Loucy (cell line): ENCODE measurements around the gene AMN.

ENCODE experiments used
- EZH2phosphoT487 ChIP-seq: fragments of 200-600 bp; IDR thresholded peaks from 2 replicates; pipeline ENCODE4 v1.6.1; 2018; ENCODE audit warnings: antibody characterized with exemption, mild to moderate bottlenecking, moderate library complexity, borderline replicate concordance
- TF ChIP-seq, protein P1 (sequence below): fragments of 200-600 bp; sonication (generic); conservative IDR thresholded peaks from 2 replicates; pipeline ENCODE4 v1.5.1; 2014; ENCODE audit warnings: mild to moderate bottlenecking, antibody characterized with exemption, low read length

DNA sequence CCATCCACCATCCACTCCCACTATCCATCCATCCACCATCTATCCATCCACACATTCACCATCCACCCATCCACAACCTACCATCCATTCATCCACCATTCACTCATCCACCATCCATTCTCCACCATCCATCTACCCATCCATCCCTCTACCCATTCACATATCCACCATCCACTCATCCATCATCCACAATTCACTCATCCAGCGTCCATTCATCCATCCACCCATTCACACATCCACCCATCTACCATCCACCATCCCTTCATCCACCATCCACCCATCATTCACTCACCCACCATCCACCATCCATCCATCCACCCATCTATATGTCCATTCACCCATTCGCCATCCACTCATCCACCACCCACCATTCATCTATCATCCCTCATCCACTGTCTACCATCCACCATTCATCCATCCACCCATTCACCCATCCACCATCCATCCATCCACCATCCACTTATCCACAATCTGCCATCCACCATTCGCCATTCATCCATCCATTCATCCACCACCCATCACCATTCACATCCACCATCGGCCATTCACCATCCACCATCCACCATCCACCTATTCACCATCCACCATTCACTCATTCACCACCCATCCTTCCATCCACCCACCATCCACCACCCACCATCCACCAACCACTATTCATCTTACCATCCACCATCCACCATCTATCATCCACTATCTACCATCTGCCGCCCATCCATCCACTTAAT is 2.0 kb upstream of the AMN start:
- TF ChIP-seq EZH2phosphoT487 = no peak
- TF ChIP-seq, protein P1, sequence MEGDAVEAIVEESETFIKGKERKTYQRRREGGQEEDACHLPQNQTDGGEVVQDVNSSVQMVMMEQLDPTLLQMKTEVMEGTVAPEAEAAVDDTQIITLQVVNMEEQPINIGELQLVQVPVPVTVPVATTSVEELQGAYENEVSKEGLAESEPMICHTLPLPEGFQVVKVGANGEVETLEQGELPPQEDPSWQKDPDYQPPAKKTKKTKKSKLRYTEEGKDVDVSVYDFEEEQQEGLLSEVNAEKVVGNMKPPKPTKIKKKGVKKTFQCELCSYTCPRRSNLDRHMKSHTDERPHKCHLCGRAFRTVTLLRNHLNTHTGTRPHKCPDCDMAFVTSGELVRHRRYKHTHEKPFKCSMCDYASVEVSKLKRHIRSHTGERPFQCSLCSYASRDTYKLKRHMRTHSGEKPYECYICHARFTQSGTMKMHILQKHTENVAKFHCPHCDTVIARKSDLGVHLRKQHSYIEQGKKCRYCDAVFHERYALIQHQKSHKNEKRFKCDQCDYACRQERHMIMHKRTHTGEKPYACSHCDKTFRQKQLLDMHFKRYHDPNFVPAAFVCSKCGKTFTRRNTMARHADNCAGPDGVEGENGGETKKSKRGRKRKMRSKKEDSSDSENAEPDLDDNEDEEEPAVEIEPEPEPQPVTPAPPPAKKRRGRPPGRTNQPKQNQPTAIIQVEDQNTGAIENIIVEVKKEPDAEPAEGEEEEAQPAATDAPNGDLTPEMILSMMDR = no peak
